Activated CD4-positive, alpha-beta T cell treated with anti-CD3 and anti-CD28 coated beads, Interleukin-2, amount 10 ng/mL, durations not matched to agents 7 days and 5 days (primary cell): Measurements from ENCODE around the gene AHCYL1. TPM values are rescaled to one million over a fixed set of nuclear protein-coding genes. Genes with fewer than 3 reads are reported as not detected.
A peak's percentile ranks its signal among the peaks of the same experiment; 100 is the strongest.

ENCODE experiments used
- CTCF ChIA-PET: fragments of 350-600 bp; sonication (Branson Sonifier 250); formaldehyde crosslinking; loops from one replicate; lab custom pipeline; 2021; ENCODE audit warnings: antibody characterized with exemption; lab: Charles Lee
- POLR2A ChIA-PET: fragments of 350-600 bp; sonication (Branson Sonifier 250); formaldehyde crosslinking; loops from one replicate; lab custom pipeline; 2021; ENCODE audit warnings: antibody characterized with exemption; lab: Charles Lee
- DNase-seq: peaks from one replicate; pipeline ENCODE4 v3.0.0-alpha.2; 2020
- H3K27ac Mint-ChIP-seq: one replicate; pipeline ENCODE4 v1.8.0; 2021; ENCODE audit warnings: mild to moderate bottlenecking, moderate library complexity, mixed read lengths
- H3K27me3 Mint-ChIP-seq: one replicate; pipeline ENCODE4 v1.8.0; 2021; ENCODE audit warnings: mixed read lengths
- H3K36me3 Mint-ChIP-seq: one replicate; pipeline ENCODE4 v1.8.0; 2021; ENCODE audit warnings: low read depth, mixed read lengths
- H3K4me1 Mint-ChIP-seq: one replicate; pipeline ENCODE4 v1.8.0; 2021; ENCODE audit warnings: mixed read lengths
- H3K4me3 Mint-ChIP-seq: one replicate; pipeline ENCODE4 v1.8.0; 2021; ENCODE audit warnings: mild to moderate bottlenecking, moderate library complexity, mixed read lengths
- H3K9me3 Mint-ChIP-seq: one replicate; pipeline ENCODE4 v1.8.0; 2021; ENCODE audit warnings: mixed read lengths
- total RNA-seq, 2 experiments: library from RNA; stranded (reverse); gene quantifications; one replicate each; pipeline ENCODE4 v1.2.3, GENCODE V29; 2021

The AHCYL1 gene
- total RNA-seq, 2 experiments from 2014 or later, result 50.4 to 50.9 TPM

DNA sequence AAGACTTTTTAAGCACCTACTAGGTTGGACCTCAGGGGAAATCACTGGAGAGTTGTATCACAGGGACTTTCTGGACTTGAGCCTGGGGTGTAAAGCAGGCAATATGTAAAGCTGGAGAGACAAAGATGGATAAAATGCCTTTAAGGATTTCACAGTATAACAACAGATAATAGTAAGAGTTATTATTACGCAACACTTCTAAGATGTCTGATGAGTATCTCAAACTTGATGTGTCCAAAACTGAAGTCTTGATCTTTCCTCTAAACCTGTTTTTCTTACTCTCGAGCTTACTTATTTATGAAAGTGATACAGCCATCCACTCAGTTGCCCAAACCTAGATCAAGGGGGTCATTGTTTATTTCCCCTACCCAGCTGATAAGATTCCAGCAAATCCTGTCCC, 47.8 kb downstream of the AHCYL1 start:
- H3K9me3 Mint-ChIP-seq, result no peaks in the 10 kb centered on the region
- H3K4me1 Mint-ChIP-seq, result peaks cover 66% of the 10 kb centered on the region
- ChIA-PET POLR2A (no interaction called here), CTCF (interaction anchor here (1.6 kb wide), 1 partner anchor 12 kb away, joined by 3 read pairs; no protein-coding TSS in a partner anchor)
- H3K4me3 Mint-ChIP-seq, result no peak overlapping the region
- DNase-seq, result no peak
- peak overlapping the region; percentile 31 for H3K27ac Mint-ChIP-seq
- peaks cover 10% of the 10 kb centered on the region for H3K36me3 Mint-ChIP-seq
- no peaks in the 10 kb centered on the region for H3K27me3 Mint-ChIP-seq

DNA sequence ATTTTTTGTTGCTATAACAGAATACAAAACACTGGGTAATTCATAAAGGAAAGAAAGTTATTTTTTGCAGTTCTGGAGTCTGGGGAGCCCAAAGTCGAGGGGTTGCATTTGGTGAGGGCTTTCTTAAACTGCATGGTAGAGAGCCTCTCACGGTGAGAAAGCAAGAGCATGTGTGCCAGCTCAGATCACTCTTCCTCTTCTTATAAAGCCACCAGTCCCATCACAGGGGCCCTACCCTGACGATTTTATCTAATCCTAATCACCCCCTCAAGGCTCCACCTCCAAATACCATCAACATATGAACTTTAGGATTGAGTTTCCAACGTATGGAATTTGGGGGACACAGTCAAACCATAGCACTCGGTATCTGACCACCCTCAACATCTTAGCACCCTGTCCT, 48.9 kb downstream of the AHCYL1 start:
- Mint-ChIP-seq H3K27me3 (no peaks in the 10 kb centered on the region), H3K4me3 (no peak overlapping the region), H3K9me3 (no peaks in the 10 kb centered on the region), H3K36me3 (peaks cover 16% of the 10 kb centered on the region), H3K27ac (peak overlapping the region; percentile 93), H3K4me1 (peaks cover 66% of the 10 kb centered on the region)
- CTCF ChIA-PET, result interaction anchor here (1.9 kb wide), 1 partner anchor 49 kb away, joined by 10 read pairs; the partner anchor contains the start of gene AHCYL1
- POLR2A ChIA-PET, result no interaction called here
- no peak for DNase-seq

DNA sequence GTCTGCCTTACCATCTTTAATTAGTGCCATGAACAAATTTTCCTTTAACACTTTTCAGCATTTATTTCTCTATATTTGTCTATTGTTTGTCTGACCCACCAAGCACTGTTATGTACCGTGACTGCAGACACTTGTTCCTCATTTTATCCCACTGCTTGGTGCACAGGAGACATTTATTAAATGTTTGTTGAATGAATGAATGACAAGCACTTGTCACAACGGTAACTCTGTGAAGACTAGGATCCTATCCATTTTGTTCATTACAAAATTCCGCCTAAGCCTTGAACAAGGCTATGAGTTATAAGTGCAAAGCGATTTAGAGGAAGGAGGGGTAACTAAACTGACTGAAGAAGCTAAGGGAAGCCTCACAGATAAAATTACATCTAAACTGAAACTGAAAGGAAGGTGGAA, 49.5 kb downstream of the AHCYL1 start:
- CTCF ChIA-PET, result interaction anchor here (0.8 to 3.4 kb wide), 10 partner anchors 9 to 540 kb away, joined by 3 to 23 read pairs (median 4); partner anchors contain the start of genes AHCYL1 and CYB561D1
- peaks cover 66% of the 10 kb centered on the region for H3K4me1 Mint-ChIP-seq
- no peaks in the 10 kb centered on the region for H3K27me3 Mint-ChIP-seq

DNA sequence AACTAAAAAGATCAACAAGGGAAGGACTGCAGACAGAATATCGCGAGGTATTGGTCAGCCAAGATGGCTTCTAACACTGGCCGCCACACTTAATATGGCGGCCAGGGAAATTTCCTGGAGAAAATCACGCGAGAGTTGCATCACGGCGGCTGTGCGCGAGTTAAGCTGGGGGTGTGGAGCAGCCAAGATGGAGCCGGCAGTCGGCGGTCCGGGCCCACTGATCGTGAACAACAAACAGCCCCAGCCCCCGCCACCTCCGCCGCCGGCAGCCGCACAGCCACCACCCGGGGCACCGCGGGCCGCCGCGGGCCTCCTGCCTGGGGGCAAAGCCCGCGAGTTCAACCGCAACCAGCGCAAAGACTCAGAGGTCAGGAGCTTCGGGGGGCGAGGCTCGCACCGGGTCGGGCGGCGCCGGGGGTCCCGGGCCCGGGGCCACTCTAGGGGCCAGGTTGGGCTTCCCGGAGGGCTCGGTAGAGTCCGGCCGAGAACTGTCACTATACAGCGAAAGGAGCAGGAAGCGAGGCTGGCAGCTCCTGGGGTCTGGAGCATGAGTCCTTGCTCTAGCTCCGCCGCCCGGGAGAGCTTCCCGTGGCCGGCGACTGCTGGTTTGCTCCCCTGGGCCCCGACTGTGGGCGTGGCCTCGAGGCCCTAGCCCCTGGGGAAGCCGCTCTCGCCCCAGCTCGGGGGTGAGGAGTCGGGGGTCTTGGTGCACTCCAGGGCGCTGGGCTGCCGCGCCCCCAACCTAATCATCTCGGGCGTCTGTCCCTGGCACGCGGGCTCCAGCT, 50.1 kb downstream of the AHCYL1 start, which contains the start of gene STRIP1:
Gene STRIP1, plus strand, starts transcription at position 174 of the 785 bp plus-strand sequence. Its CDS starts 14 bp downstream, at position 188.
- peaks cover 65% of the 10 kb centered on the region for H3K4me1 Mint-ChIP-seq
- CTCF ChIA-PET, result interaction anchor here (0.8 to 3.4 kb wide), 11 partner anchors 10 to 541 kb away, joined by 3 to 23 read pairs (median 5); partner anchors contain the start of genes AHCYL1 and CYB561D1
- POLR2A ChIA-PET, result interaction anchor here (0.9 kb wide), 1 partner anchor 10 kb away, joined by 3 read pairs; no protein-coding TSS in a partner anchor

More for the DNA sequence above, 49.5 kb downstream of the AHCYL1 start:
- POLR2A ChIA-PET, result no interaction called here
- Mint-ChIP-seq H3K27ac (peak overlapping the region; percentile 93), H3K4me3 (peak overlapping the region; percentile 91), H3K36me3 (peaks cover 20% of the 10 kb centered on the region), H3K9me3 (no peaks in the 10 kb centered on the region)
- DNase-seq, result no peak

DNA sequence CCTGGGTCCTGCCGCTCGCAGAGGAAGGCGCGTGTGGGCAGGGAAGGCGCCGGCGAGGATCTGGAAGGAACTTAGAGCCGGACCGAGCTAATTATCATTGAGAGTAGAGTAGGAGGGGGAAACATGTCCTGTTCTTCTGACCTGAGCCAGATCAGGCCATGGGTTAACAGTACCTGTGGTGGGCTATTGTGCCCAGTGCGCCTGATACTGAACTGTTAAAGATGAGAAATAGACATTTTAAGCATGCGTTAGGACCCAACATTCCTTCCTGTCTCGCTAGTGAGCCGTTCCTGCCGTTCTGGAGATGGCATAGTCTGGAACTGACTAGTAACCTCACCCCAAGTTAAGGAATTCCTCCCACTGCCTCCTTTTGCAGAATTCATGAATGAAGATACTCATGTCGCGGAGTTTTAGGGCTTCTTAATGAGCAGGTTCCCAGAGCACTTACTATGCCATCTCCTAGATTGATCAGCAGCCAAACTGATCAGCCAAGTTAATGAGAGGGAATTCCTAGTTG, 50.7 kb downstream of the AHCYL1 start:
- ChIA-PET POLR2A (interaction anchor here (0.9 kb wide), 1 partner anchor 10 kb away, joined by 3 read pairs; no protein-coding TSS in a partner anchor), CTCF (interaction anchor here (1.1 to 3.4 kb wide), 7 partner anchors 9 to 50 kb away, joined by 3 to 23 read pairs (median 9); partner anchors contain the start of gene AHCYL1)
- H3K36me3 Mint-ChIP-seq, result peaks cover 22% of the 10 kb centered on the region
- H3K27me3 Mint-ChIP-seq, result no peaks in the 10 kb centered on the region
- H3K4me1 Mint-ChIP-seq, result peaks cover 59% of the 10 kb centered on the region
- DNase-seq, result no peak
- no peaks in the 10 kb centered on the region for H3K9me3 Mint-ChIP-seq
- H3K27ac Mint-ChIP-seq, result peak overlapping the region; percentile 86
- H3K4me3 Mint-ChIP-seq, result peak overlapping the region; percentile 91

More for the DNA sequence above, 50.1 kb downstream of the AHCYL1 start, which contains the start of gene STRIP1:
- Mint-ChIP-seq H3K36me3 (peaks cover 20% of the 10 kb centered on the region), H3K9me3 (no peaks in the 10 kb centered on the region), H3K4me3 (peak within 1 kb of the TSS; percentile 91), H3K27me3 (no peaks in the 10 kb centered on the region), H3K27ac (peak within 1 kb of the TSS; percentile 93)
- DNase-seq, result peak; percentile 96

DNA sequence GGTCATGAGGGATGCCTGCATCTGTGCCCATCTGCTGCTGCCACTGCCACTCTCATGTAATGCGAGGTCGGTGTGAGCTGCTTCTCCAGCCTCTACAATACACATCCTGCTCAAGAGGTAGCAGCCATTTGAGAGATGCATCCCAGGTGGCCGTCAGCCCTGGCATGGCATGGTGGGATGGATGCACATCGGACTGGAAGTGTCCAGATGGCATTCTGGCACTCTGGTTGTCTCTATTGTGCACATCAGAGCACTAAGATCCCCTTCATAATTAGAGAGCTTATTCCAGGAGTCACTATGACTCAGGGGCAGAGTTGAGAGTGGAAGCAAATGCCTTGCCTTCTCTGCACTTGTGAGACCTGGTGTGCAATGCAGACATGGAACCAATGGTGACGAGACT, 53.7 kb downstream of the AHCYL1 start:
- H3K27me3 Mint-ChIP-seq, result no peaks in the 10 kb centered on the region
- no peak overlapping the region for H3K4me3 Mint-ChIP-seq
- no peak for DNase-seq
- ChIA-PET POLR2A (no interaction called here), CTCF (no interaction called here)
- peaks cover 39% of the 10 kb centered on the region for H3K36me3 Mint-ChIP-seq
- H3K27ac Mint-ChIP-seq, result no peak overlapping the region
- no peaks in the 10 kb centered on the region for H3K9me3 Mint-ChIP-seq
- peaks cover 32% of the 10 kb centered on the region for H3K4me1 Mint-ChIP-seq

DNA sequence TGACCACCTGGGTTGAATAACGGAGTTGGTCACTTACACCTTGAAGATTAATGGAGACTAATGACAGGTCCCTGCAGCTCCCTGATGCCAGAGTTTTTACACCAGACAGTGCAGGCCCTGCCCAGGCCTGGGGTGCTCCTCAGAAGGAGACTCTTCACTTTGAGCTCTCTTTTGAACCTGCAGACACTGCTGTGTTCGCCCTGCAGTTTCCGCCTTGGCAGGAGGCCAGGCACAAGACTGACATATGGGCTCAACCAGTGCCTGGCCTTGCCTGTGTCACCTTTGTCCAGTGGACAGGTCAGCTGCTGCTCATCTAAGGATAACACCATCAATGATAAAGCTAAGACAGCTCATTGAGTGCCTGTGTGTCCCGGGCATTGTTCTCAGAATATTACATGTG, 55.1 kb downstream of the AHCYL1 start:
- Mint-ChIP-seq H3K36me3 (peaks cover 41% of the 10 kb centered on the region), H3K4me3 (no peak overlapping the region), H3K9me3 (no peaks in the 10 kb centered on the region), H3K27me3 (no peaks in the 10 kb centered on the region), H3K4me1 (peaks cover 20% of the 10 kb centered on the region), H3K27ac (no peak overlapping the region)
- POLR2A ChIA-PET, result no interaction called here
- DNase-seq, result no peak
- CTCF ChIA-PET, result interaction anchor here (1.3 to 2.5 kb wide), 2 partner anchors 10 to 11 kb away, joined by 8 to 9 read pairs; no protein-coding TSS in a partner anchor

DNA sequence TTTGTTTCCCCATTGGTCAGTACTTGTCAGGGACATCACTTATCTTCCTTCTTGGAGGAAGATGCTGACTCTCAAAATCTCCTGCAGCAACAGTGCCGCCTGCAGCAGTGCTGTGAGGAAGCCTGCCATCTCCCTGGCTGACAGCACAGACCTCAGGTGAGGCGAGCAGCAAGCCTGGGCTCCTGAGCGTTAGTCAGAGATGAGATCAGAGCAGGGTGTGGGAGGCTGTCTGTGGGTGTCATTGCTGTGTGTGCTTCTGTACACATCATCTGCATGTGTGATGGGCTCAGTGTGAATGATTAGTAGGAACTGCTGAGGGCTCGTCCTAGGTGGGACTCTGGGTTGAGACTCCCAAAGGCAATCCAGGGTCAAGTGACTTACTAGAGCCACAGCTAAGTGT, 56.0 kb downstream of the AHCYL1 start:
- POLR2A ChIA-PET, result no interaction called here
- no peak overlapping the region for H3K4me3 Mint-ChIP-seq
- DNase-seq, result no peak
- H3K27me3 Mint-ChIP-seq, result no peaks in the 10 kb centered on the region
- peaks cover 44% of the 10 kb centered on the region for H3K36me3 Mint-ChIP-seq
- peaks cover 15% of the 10 kb centered on the region for H3K4me1 Mint-ChIP-seq
- CTCF ChIA-PET, result interaction anchor here (1.8 to 2.5 kb wide), 3 partner anchors 11 to 19 kb away, joined by 5 to 9 read pairs (median 9); no protein-coding TSS in a partner anchor
- no peak overlapping the region for H3K27ac Mint-ChIP-seq
- no peaks in the 10 kb centered on the region for H3K9me3 Mint-ChIP-seq

DNA sequence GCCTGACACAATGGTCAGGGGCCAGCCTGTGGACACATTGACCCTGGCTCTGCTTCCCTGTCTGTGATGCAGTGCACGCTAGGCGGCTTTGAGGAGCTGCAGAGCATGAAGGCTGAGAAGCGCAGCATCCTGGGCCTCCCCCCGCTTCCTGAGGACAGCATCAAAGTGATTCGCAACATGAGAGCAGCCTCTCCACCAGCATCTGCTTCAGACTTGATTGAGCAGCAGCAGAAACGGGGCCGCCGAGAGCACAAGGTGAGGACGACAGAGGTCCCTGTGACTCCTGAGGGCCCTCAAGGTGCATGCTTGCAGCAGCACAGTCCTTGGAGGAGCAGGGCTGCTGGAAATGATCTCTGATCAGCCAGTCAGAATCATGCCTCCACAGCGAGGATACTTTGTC, 58.5 kb downstream of the AHCYL1 start:
- H3K4me1 Mint-ChIP-seq, result no peaks in the 10 kb centered on the region
- H3K27ac Mint-ChIP-seq, result no peak overlapping the region
- ChIA-PET POLR2A (no interaction called here), CTCF (no interaction called here)
- no peaks in the 10 kb centered on the region for H3K27me3 Mint-ChIP-seq
- H3K36me3 Mint-ChIP-seq, result peaks cover 54% of the 10 kb centered on the region
- no peak overlapping the region for H3K4me3 Mint-ChIP-seq
- no peak for DNase-seq
- H3K9me3 Mint-ChIP-seq, result no peaks in the 10 kb centered on the region

DNA sequence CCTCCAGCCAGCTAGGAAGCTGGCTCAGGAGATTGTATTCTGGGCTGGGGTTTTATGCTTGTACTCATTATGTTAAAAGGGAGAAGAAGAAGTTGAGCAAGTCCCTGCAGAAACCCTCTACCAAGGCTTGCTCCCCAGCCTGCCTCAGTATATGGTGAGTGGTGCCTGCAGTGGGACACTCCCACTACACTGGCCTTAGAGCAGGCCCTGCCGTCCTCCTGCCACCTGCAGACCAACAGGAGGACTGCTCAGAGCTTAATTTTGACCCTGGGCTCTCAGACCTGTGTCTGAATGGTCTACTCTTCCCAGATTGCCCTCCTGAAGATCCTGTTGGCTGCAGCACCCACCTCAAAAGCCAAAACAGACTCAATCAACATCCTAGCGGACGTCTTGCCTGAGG, 62.9 kb downstream of the AHCYL1 start:
- H3K27ac Mint-ChIP-seq, result no peak overlapping the region
- POLR2A ChIA-PET, result no interaction called here
- no peaks in the 10 kb centered on the region for H3K27me3 Mint-ChIP-seq
- H3K9me3 Mint-ChIP-seq, result no peaks in the 10 kb centered on the region
- CTCF ChIA-PET, result interaction anchor here (3.9 kb wide), 1 partner anchor 11 kb away, joined by 20 read pairs; no protein-coding TSS in a partner anchor
- H3K4me1 Mint-ChIP-seq, result no peaks in the 10 kb centered on the region
- DNase-seq, result no peak
- peaks cover 45% of the 10 kb centered on the region for H3K36me3 Mint-ChIP-seq
- no peak overlapping the region for H3K4me3 Mint-ChIP-seq

DNA sequence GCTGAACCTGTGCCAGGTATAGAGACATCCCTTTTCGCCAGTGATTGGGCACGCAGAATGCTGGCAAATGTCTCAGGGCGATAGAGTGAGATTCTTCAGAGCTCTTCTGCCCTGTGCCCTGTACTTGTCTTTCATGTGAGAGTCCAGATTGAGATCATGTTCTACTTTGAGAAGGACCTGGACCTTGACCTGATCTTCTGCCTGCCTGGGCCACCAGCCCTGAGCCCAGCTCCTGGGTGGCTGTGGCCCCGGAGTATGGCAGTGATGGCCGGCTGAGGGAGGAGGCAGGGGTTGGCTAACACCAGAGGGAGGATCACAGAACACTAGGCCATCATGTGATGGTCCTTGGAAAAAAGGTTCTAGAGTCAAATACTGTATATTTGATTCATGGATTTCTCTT, 63.7 kb downstream of the AHCYL1 start:
- H3K36me3 Mint-ChIP-seq, result peaks cover 44% of the 10 kb centered on the region
- no peaks in the 10 kb centered on the region for H3K9me3 Mint-ChIP-seq
- H3K4me1 Mint-ChIP-seq, result no peaks in the 10 kb centered on the region
- no peak for DNase-seq
- no peaks in the 10 kb centered on the region for H3K27me3 Mint-ChIP-seq
- no peak overlapping the region for H3K4me3 Mint-ChIP-seq
- H3K27ac Mint-ChIP-seq, result no peak overlapping the region
- ChIA-PET CTCF (interaction anchor here (3.9 kb wide), 1 partner anchor 11 kb away, joined by 20 read pairs; no protein-coding TSS in a partner anchor), POLR2A (no interaction called here)

DNA sequence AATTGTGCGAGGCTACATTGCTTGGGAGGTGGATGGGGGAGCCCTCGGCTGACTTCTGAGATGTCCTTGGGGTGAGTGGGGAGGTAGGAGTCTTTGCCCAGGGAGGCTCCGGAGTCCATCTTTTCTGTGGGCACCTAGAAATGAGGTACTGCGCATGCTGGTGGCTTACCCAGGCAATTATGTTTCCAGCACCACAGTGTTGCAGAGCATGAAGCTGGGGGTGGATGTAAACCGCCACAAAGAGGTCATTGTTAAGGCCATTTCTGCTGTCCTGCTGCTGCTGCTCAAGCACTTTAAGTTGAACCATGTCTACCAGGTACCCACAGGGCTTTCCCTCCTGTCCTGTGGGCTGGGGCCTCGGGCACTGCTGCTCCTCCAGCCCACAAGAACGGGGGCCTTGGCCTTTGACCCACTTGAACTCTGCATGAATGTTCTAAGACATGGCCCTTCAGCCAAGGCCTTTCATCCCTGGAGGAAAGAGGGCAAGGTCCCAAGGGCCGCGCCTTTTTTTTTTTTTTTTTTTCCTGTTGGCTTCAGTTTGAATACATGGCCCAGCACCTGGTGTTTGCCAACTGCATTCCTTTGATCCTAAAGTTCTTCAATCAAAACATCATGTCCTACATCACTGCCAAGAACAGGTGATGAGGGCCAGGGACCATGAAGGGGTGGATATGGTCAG, 64.5 kb downstream of the AHCYL1 start:
- no peaks in the 10 kb centered on the region for H3K27me3 Mint-ChIP-seq
- H3K9me3 Mint-ChIP-seq, result no peaks in the 10 kb centered on the region
- H3K27ac Mint-ChIP-seq, result no peak overlapping the region
- no peaks in the 10 kb centered on the region for H3K4me1 Mint-ChIP-seq
- ChIA-PET CTCF (interaction anchor here (0.6 to 3.9 kb wide), 4 partner anchors 10 to 64 kb away, joined by 3 to 20 read pairs (median 5); no protein-coding TSS in a partner anchor), POLR2A (no interaction called here)
- no peak overlapping the region for H3K4me3 Mint-ChIP-seq
- no peak for DNase-seq
- peaks cover 49% of the 10 kb centered on the region for H3K36me3 Mint-ChIP-seq
